ENCODE results near the gene ZBTB16. TPM values are rescaled to one million over a fixed set of nuclear protein-coding genes. Genes with fewer than 3 reads are reported as not detected.

Gene ZBTB16
- total RNA-seq, 3 donors from 2014 or later (not counting 1 experiment from before 2014, with no cell fraction given) = 104 to 224 (median 156) TPM

GRCh38 chr11:114110123-114110522 lies 50.6 kb downstream of the ZBTB16 start:
- Histone ChIP-seq H3K36me3 (ENCODE audit: control insufficient read depth, insufficient read depth, low read length) (no peaks in the 10 kb centered on the region), H3K9me3 (ENCODE audit: control insufficient read depth, insufficient read depth, low read length) (no peaks in the 10 kb centered on the region), H3K27me3 (ENCODE audit: control insufficient read depth, insufficient read depth, low read length) (peaks cover 2% of the 10 kb centered on the region), H3K27ac (ENCODE audit: low read length) (no peak overlapping the region), H3K4me1 (ENCODE audit: control insufficient read depth, insufficient read depth, low read length) (peaks cover 48% of the 10 kb centered on the region), H3K4me3 (ENCODE audit: low read length) (no peak overlapping the region)
- 75% methylated on average over 6 of the region's 6 CpGs for whole genome bisulfite sequencing (ENCODE audit: insufficient coverage)
- no peaks in the 10 kb centered on the region for H3K9me3 Mint-ChIP-seq
- peak overlapping the region; percentile 89 for H3K4me3 Mint-ChIP-seq
- peaks cover 87 to 95% of the 10 kb centered on the region in 2 donors for H3K4me1 Mint-ChIP-seq
- DNase-seq (no peak), ATAC-seq (no peak)
- intact Hi-C loops (cut with micrococcal nuclease) = loop anchor here (2.0 kb wide), 1 partner anchor 17 kb away; no protein-coding TSS in a partner anchor
- H3K27me3 Mint-ChIP-seq (ENCODE audit: low read depth in 2 of 2) = no peaks in the 10 kb centered on the region
- H3K27ac Mint-ChIP-seq = peak overlapping the region; percentile 63 to 78
- no peaks in the 10 kb centered on the region for H3K36me3 Mint-ChIP-seq
- no peak for TF ChIP-seq CTCF (IDR thresholded peaks at IDR 0.05)

GRCh38 chr11:114110952-114111947 lies 51.7 kb downstream of the ZBTB16 start:
- Histone ChIP-seq H3K27ac (ENCODE audit: low read length) (no peak overlapping the region), H3K36me3 (ENCODE audit: control insufficient read depth, insufficient read depth, low read length) (no peaks in the 10 kb centered on the region), H3K4me3 (ENCODE audit: low read length) (no peak overlapping the region), H3K9me3 (ENCODE audit: control insufficient read depth, insufficient read depth, low read length) (no peaks in the 10 kb centered on the region), H3K27me3 (ENCODE audit: control insufficient read depth, insufficient read depth, low read length) (peaks cover 2% of the 10 kb centered on the region), H3K4me1 (ENCODE audit: control insufficient read depth, insufficient read depth, low read length) (peaks cover 48% of the 10 kb centered on the region)
- DNase-seq (no peak), ATAC-seq (peak; percentile 40 to 48 (median 42))
- peaks cover 87 to 95% of the 10 kb centered on the region in 2 donors for H3K4me1 Mint-ChIP-seq
- no peak for TF ChIP-seq CTCF (IDR thresholded peaks at IDR 0.05)
- peak overlapping the region; percentile 63 to 78 for H3K27ac Mint-ChIP-seq
- intact Hi-C loops (cut with micrococcal nuclease) = loop anchor here (2.0 kb wide), 1 partner anchor 16 kb away; no protein-coding TSS in a partner anchor
- WGBS (ENCODE audit: insufficient coverage) = 26% methylated on average over 11 of the region's 12 CpGs
- peak overlapping the region; percentile 89 for H3K4me3 Mint-ChIP-seq
- H3K36me3 Mint-ChIP-seq = no peaks in the 10 kb centered on the region
- H3K9me3 Mint-ChIP-seq = no peaks in the 10 kb centered on the region
- no peaks in the 10 kb centered on the region for H3K27me3 Mint-ChIP-seq (ENCODE audit: low read depth in 2 of 2)

GRCh38 chr11:114115451-114115928 lies 56.0 kb downstream of the ZBTB16 start:
- ATAC-seq = no peak
- no peaks in the 10 kb centered on the region for H3K36me3 Mint-ChIP-seq
- no peak for TF ChIP-seq CTCF (IDR thresholded peaks at IDR 0.05)
- no peaks in the 10 kb centered on the region for H3K36me3 ChIP-seq (ENCODE audit: control insufficient read depth, insufficient read depth, low read length)
- no peaks in the 10 kb centered on the region for H3K9me3 Mint-ChIP-seq
- peaks cover 83 to 93% of the 10 kb centered on the region in 2 donors for H3K4me1 Mint-ChIP-seq
- 82% methylated on average over 14 of the region's 14 CpGs for WGBS (ENCODE audit: insufficient coverage)
- no peak for DNase-seq
- no peaks in the 10 kb centered on the region for H3K9me3 ChIP-seq (ENCODE audit: control insufficient read depth, insufficient read depth, low read length)
- H3K4me3 Mint-ChIP-seq = no peak overlapping the region
- H3K27me3 Mint-ChIP-seq (ENCODE audit: low read depth in 2 of 2) = no peaks in the 10 kb centered on the region
- H3K4me3 ChIP-seq (ENCODE audit: low read length) = no peak overlapping the region
- peak overlapping the region; percentile 40 to 85 for H3K27ac Mint-ChIP-seq
- H3K27me3 ChIP-seq (ENCODE audit: control insufficient read depth, insufficient read depth, low read length) = no peaks in the 10 kb centered on the region
- H3K4me1 ChIP-seq (ENCODE audit: control insufficient read depth, insufficient read depth, low read length) = peaks cover 35% of the 10 kb centered on the region
- no peak overlapping the region for H3K27ac ChIP-seq (ENCODE audit: low read length)
- intact Hi-C loops (cut with micrococcal nuclease) = no loop called here

Measured in natural killer cell (primary cell).